Measurements from ENCODE around the gene FGFR2.

Gene FGFR2

GRCh38 chr10:121442086-121442935, 155.9 kb downstream of the FGFR2 start:
- DNase-seq, result peak; percentile 42

GRCh38 chr10:121440461-121440860, 157.8 kb downstream of the FGFR2 start:
- DNase-seq, result no peak

- DNase-seq, result no peak
These were observed 159.9 kb downstream of the FGFR2 start for GRCh38 chr10:121438333-121438732.

GRCh38 chr10:121437596-121437995, 160.6 kb downstream of the FGFR2 start:
- no peak for DNase-seq

- DNase-seq, result peak; percentile 29
These were observed 161.5 kb downstream of the FGFR2 start for GRCh38 chr10:121436630-121437341.

GRCh38 chr10:121436281-121436629, 162.0 kb downstream of the FGFR2 start:
- DNase-seq, result no peak

GRCh38 chr10:121435099-121435875, 163.0 kb downstream of the FGFR2 start:
- peak; percentile 46 for DNase-seq

- no peak for DNase-seq
These were observed 164.3 kb downstream of the FGFR2 start for GRCh38 chr10:121433965-121434364.

GRCh38 chr10:121428867-121429266, 169.4 kb downstream of the FGFR2 start:
- no peak for DNase-seq
